Suppressor macrophage treated with lipopolysaccharide for 4 hours (primary cell): ENCODE measurements around the gene FAM83E.
A peak's percentile ranks its signal among the peaks of the same experiment; 100 is the strongest.

Source experiments
- DNase-seq: peaks from one replicate; pipeline ENCODE4 v3.0.0-alpha.2; 2020

The FAM83E gene

DNA sequence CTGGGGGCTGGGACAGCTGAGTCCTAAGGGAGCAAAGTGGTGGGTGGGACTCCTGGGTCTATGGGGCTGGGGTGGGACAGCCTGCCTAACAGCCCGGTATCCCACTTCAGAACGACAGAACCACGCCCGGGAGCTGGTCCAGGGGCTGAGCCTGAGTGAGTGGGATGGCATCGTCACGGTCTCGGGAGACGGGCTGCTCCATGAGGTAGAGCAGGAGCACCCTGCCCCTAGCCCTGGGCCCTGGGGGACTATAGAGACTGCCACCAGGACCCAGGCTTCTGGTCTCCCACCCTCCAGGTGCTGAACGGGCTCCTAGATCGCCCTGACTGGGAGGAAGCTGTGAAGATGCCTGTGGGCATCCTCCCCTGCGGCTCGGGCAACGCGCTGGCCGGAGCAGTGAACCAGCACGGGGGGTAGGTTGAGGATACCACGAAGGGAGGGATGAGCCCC lies 13.0 kb upstream of the FAM83E start:
- no peak for DNase-seq

DNA sequence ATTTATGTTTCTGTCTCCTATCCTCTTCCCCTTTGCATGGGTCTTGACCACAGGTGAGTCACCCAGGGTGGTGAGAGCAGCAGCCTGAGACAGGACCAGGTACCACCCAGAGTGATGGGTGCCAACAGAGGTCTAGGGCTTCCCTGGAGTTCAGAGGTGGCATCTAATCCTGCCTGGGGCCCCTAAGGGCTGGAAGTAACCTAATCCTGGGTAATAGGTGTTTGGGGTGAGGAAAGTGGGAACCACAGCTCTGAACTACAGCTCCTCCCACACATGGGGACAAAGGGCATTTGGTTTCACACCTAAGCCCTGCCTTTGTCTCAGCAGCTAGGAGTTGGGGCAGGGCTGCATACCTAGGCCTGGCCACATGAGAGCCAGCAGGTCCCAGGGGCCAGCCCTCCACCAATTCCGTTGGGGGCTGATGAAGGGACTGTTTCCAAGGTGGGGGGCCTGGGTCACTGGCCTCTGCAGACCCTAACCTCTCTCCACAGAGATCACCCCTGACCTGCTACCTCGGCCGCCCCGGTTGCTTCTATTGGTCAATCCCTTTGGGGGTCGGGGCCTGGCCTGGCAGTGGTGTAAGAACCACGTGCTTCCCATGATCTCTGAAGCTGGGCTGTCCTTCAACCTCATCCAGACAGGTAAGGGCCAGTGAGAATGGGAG lies 12.5 kb upstream of the FAM83E start:
- DNase-seq: no peak

- no peak for DNase-seq
Observed at GRCh38 chr19:48625891-48626327, 11.0 kb upstream of the FAM83E start.

DNA sequence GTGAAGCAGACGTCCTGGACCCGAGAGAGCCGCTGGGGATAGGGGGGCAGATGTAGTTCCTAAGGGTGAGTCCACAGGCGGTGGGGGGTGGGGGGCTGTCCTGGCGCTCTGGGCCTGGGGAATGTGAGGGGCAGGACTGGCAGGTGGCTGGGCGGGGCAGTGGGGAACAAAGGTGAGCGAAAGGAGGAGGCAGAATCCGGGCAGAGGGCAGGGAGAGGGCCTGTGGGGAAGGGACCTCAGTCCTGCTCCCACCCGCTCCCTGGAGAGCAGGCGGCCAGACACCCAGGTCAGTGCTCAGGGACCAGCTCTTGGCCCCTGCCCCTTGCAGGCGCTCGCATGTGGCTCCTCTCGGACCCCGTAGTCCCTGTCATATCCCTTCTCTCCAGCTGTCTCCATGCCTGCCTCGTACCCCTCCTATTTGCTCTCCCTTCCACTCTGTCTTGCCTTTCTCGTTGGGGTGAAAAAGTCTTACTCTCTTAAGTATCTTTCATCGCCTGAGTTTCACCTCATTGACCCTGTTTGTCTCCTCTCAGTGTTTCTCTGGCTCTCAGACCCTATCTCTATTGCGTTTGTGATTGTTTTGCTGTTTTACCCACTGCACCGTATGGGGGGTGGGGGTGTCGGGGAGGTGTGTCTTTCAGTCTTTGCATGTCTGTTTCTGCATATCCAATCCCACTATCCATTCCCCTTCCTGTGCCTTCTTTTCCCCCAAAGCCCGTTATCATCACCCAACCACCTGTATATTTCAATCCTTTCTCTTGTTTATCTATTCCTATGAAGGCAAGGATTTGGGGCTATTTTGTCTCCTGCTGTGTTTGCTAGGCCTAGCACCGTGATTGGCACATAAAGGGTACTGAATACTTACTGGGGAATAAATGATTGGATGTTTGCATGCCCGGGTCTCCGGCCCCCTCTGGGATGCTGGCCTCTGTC lies 10.2 kb upstream of the FAM83E start:
- no peak for DNase-seq

GRCh38 chr19:48624067-48624594 lies 9.3 kb upstream of the FAM83E start:
- peak; percentile 91 for DNase-seq

- DNase-seq: no peak
Observed at GRCh38 chr19:48623556-48624066, 8.7 kb upstream of the FAM83E start.

DNA sequence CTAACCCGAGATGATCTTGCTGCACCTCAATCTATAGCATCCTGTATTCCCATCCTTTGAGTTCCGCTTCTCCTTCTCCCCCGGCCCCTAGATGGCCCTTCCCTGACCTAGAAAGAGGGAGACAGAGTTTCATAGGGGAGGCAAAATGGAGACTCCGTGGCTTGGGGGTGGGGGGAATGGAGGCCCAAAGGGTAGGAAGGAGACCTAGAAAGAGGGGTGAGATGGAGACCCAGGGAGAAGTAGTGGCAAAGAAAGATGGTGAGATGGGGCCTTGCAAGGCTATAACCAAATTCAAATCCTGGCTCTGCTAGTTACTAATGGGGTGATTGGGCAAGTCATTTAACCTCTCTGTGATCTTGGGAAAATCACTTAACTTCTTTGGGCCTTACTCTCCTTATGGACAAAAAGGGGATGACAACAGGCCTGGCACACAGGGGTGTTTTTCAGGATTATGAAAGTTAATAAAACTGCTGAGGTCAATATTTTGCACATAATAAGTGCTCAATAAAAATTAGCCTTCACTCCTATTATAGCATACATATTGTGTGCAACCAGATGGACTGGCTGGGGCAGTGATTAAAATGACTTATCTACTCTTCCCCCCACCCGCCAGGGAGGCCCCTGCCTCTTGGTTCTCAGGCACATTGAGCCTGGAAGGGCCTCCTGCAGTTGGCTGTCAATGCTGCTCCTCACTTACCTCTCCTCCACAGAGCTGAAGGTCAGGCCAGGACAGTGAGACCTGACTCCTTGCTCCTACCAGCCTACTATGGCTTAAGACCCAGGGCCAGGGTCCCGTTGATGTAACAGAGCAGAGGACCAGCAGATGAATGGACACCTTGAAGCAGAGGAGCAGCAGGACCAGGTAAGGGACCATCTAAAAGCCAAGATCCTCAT lies 5.1 kb upstream of the FAM83E start:
- no peak for DNase-seq

- DNase-seq: peak; percentile 99
Observed at GRCh38 chr19:48618916-48619691, 4.2 kb upstream of the FAM83E start, which contains the start of the genes RPL18 and SPHK2. Gene RPL18 (minus strand): TSS chr19:48619178. CDS start chr19:48619143, 35 bp downstream. Gene SPHK2 (plus strand): TSS chr19:48619506. CDS start chr19:48620515, 1,009 bp downstream.

DNA sequence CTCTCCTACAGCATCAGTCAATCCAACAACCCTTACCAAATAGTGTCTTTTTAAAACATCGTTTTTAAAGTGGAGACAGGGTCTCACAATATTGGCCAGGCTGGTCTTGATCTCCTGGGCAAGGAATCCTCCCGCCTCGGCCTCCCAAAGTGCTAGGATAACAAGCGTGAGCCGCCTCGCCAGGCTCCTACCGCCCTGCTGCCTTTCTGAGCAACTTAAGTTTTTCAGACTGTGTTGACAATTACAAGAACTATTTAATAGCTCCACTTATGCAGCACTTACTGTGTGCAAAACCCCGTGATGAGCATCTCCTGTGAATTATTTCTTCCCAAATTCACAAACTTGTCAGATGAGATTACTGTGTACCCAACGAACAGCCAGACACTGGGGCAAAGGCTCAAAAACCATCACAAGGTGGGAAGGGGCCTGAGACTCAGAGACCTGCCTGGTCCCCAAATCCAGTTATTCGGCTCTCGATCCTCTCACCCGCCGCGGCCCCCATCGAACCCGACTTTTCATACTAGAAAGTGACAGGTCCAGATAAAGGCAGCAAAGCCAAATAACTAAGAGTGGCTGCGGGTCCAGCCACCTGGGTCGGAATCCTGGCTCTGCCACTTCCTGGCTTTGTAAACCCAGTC lies 3.5 kb upstream of the FAM83E start:
- no peak for DNase-seq

DNA sequence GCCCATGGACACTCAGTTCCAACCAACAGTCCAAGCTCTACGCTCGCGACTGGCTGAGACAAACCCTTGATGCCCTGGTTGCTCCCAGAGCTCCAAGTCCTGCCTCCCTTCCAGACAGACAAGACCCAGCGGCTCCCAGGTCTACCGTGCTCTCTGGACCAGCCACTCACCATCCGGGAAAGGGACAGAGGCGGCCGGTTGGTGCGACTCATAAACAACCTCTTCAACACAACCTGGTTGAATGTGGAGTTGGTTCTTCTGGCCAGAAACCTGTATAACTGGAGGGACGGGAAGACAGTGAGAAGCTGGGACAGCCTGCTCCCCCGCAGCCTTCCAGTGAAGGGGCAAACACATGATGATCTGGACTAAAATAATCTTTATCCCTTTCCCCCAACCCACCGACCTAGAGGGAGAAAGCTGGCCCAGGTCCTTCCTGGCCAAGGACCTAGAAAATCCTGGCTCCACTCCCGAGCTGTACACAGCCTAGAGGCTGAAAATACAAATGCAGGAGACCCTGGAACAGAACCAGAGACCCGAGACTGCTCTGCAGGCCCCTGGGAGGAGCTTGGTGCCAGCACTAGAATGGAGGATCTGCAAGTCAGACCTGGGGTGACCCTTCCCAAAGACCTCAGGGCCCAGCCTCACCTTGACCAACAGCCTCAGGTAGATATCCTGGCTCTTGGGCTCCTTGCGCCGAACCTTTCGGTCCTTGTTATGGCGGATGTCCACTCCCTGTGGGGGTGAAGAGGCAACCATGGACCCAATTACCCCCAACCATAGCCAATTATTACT lies 2.5 kb upstream of the FAM83E start:
- no peak for DNase-seq

DNA sequence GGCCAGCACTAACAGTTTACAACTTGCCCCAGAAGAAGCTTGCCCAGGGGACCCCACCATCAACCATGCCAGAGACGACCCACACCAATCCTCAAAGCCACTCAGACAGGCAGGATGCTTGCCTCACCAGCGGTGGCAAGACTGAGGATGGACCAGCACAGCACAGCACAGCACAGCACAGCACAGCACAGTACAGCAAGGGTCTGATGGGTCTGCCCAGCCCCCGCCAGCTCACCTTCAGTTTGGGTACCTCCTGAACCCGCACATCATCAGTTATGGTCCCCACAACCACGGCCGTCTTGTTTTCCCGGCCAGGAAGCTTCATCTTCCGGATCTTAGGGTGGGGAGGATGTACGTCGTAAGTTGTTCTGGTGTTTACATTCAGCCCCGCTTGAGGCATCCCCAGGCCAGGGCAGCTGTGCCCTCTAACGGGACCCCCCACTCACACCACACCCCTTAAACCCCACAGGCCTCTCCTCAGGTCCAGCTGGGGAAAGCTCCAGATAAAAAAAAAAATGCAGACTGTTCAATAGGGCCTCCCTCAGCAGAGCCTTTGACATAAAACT lies 1.7 kb upstream of the FAM83E start:
- no peak for DNase-seq

- no peak for DNase-seq
Observed at GRCh38 chr19:48616041-48616436, 1.2 kb upstream of the FAM83E start.

DNA sequence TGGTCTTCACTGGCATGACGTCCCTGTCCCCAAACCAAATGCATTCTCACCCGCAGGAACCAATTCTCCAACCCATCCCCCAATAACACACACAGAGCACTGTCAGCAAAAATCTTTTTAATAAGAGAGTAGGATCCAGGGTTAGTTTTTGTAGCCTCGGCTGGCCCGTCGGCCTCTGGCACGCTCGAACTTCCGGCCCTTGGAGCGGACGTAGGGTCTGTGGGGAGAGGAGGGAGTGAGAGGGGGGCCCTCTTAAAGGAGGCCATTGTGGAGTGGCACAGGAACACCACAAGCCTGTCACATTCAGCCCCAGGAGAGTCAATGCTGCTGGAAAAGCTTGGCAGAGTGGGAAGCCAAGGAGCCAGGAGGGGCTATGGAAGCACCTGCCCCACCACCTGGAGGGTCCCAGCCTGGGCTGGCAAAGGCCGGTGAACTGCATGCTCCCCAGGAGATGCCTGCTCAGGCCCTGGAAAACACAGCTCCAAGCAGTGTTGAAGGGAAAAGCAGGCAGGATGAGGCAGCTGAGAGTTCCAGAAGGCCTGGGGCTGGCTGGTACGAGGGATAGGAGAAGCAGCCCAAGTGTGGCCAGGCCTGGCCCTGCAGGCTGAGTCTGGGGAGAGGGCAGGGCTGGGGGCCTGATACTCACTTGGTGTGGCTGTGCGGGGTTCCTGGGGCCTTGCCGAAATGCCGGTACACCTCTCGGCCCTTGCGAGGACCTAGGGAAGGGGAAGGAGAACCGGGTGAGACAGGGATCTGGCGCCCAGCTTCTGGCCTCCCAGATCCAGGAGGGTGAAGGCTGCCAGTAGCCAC lies 560 bp upstream of the FAM83E start:
- DNase-seq: no peak

DNA sequence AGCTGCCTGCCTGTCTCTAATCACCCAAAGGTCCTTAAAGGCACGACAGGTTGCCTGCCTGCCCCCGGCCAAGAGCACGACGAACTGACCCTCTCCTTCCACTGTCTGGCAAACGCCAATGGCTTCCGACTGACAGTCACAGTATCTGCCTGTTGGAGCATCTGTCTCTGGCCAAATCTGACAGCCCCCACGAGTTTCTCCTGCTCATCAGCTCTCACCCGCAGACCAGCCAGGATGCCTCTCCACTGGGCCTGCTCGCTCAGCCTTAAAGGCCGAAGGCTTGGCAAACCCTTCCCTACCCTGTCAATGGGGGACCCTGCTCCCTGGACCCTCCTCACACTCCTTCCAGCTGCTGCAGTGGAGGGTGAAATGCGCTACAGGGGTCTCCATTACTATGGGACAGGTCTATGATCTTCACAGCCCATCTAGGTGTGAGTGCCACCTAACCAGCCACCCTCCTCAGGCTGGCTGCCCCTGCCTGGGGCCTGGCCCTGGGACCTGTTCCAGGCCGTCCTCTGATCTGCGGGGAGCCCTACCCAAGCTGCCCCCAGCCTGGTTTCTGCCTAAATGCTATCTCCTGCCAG lies 932 bp downstream of the FAM83E start:
- DNase-seq: no peak

DNA sequence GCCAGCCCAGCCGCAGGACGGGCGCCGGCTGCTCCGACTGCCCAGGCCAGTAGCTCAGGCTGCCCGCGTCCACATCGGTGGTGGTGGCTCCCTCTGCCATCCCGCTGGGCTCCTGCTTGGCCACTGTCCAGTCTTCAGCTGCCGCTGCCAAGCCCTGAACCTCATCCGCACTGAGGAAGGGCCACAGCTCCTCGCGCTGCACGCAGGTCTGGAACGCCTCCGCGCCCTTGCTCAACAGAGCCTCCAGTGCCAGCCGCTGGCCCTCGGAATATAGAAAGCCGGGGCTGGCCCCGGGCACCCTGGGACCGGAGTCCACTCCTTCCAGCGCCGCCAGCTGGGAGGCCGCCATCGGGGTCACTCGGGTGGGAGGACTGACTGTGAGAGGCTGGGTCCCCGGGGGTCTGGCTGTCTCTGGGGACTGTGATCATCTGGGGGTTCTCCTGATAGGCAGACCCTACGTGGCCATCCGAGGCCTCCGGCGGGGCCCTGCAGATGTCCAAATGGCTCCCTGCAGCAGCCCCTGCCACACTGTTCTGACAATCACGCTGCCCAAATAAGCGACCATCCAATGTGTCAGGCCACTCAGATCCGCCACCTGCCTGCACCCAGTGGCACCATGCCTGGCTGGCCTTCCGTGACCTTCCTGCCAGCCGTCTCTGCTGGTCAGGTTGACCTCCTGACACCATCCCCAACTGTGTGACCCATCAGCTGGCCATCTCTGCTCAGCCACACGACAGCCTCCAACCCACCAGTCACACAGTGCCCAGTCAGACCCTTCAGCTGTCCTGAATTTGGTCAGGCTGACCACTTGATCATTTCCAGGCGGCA lies 1.6 kb downstream of the FAM83E start:
- DNase-seq: no peak

- no peak for DNase-seq
Observed at GRCh38 chr19:48611872-48612271, 3.0 kb downstream of the FAM83E start.

DNA sequence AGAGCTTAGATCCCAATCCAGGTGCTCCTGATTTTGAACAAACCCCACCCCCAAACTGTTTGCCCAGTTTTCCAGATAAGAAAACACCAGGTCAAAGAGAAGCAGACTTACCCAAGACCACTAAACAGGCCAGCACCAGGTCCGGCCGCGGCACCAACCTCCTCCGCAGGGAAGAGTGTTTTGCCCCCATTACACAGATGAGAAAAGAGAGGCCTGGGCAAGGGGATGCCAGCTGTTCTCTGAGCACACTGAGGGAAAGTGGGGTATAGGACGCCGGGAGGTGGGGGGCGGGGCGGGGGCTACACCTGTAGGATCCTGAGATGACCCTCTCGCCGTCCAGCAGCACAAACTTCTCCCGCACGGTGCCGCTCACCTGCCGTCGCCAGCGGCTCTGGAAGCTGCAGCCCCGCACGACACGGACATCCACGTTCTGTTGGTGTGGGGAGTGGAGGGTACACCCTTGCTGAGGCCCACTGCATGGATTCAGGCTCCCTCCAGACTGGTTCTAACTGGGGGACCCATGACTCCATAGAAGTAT lies 5.2 kb downstream of the FAM83E start:
- no peak for DNase-seq
